Heart right ventricle (tissue), 16 donors: ENCODE results near the gene RAD54L. TPM values are rescaled to one million over a fixed set of nuclear protein-coding genes. Genes with fewer than 3 reads are reported as not detected.

ENCODE experiments used
- ATAC-seq, 8 donors: fragments of 200-7000 bp; cut with Tn5 transposase; one replicate each; pipeline ENCODE4 v1.9.1; 2020; ENCODE audit warnings: mild to moderate bottlenecking in 8 of 8, moderate library complexity in 8 of 8, moderate number of reproducible peaks in 1 of 8
- DNase-seq, 2 donors: peaks; one replicate each; pipeline ENCODE4 v3.0.0-alpha.2; 2020
- H3K27ac ChIP-seq, 10 donors: fragments of 200-600 bp; sonication (generic) in 2 of 10; one replicate each; pipeline versions ENCODE4 v1.5.0 to v1.8.0; 2020 to 2022; ENCODE audit warnings: mild to moderate bottlenecking in 3 of 10
- H3K27me3 ChIP-seq, 7 donors: fragments of 200-600 bp; one replicate each; pipeline ENCODE4 v1.8.0; 2021 to 2022; ENCODE audit warnings: mild to moderate bottlenecking in 2 of 7
- H3K36me3 ChIP-seq, 9 donors: fragments of 200-600 bp; sonication (generic) in 1 of 9; one replicate each; pipeline versions ENCODE4 v1.5.0 to v1.8.0; 2020 to 2022; ENCODE audit warnings: mild to moderate bottlenecking in 2 of 9
- H3K4me1 ChIP-seq, 9 donors: fragments of 200-600 bp; sonication (generic) in 1 of 9; one replicate each; pipeline versions ENCODE4 v1.5.0 to v1.8.0; 2020 to 2022; ENCODE audit warnings: mild to moderate bottlenecking in 4 of 9
- H3K4me3 ChIP-seq, 10 donors: fragments of 200-600 bp; sonication (generic) in 2 of 10; one replicate each; pipeline versions ENCODE4 v1.5.0 to v1.8.0; 2020 to 2022; ENCODE audit warnings: mild to moderate bottlenecking in 7 of 10, moderate library complexity in 2 of 10
- H3K9me3 ChIP-seq, 11 donors: fragments of 200-600 bp in 10 of 11; sonication (generic) in 2 of 11; one replicate each; pipeline versions ENCODE4 v1.5.0 to v1.8.0; 2013 to 2022; ENCODE audit warnings: mild to moderate bottlenecking in 2 of 11, control low read depth in 1 of 11, moderate library complexity in 1 of 11
- WGBS, 2 donors: extraction: QIAGEN DNeasy Blood & Tissue Kit; methylation state at CpG; one replicate each; pipeline ENCODE4 v1.1.7; 2013; ENCODE audit warnings: inconsistent platforms in 1 of 2; 5-methylcytosine and 5-hydroxymethylcytosine counted together
- intact Hi-C, 10 donors: fragments of 100-400 bp; cut with DNase I; formaldehyde crosslinking; loops; one replicate each; pipeline versions ENCODE4 v1.11.1 to v1.14.2; 2022
- polyA plus RNA-seq, 2 donors: library from polyadenylated mRNA; stranded (reverse); fragments of 200-250 nt; gene quantifications; one replicate each; pipeline ENCODE4 v1.2.3, GENCODE V29; 2013
- total RNA-seq, 10 donors: library from RNA; stranded (reverse); fragmentation: NEBNext Ultra II Directional in 3 of 10; extraction: Animal tissue kit (Norgen Biotek cat#: 25700) in 3 of 10; gene quantifications; one replicate each; pipeline versions ENCODE4 v1.2.1 to v1.2.4, GENCODE V29; 2021 to 2023
- TF ChIP-seq, protein P1 (sequence below), 9 donors: fragments of 200-600 bp; sonication (generic) in 2 of 9; IDR thresholded peaks; one replicate each; pipeline versions ENCODE4 v1.5.0 to v1.8.0; 2021 to 2022; ENCODE audit warnings: antibody characterized with exemption in 9 of 9, mild to moderate bottlenecking in 5 of 9, moderate library complexity in 1 of 9
- donor health status: Arrhythmogenic right ventricular cardiomyopathy.
- donor health status: ischemic (EF 13 %, LVEDD 7.1; RV severe dilation, severe dysfunction).
- donor health status: healthy with polysubstance abuse.
- donor health status: DM: no; HTN: yes; CAD: no.
- donor health status: DM: no; HTN: no; CAD: no.
- donor health status: ischemic (EF 25% LVEDD 6.9; RV normal size, moderate dysfunction).
- donor health status: ischemic (EF 25% LVEDD 5.7; RV mildly dilated, moderate dysfunction).
- donor health status: healthy.
- donor health status: DM: yes; HTN: yes; CAD: no.
- donor health status: Ischemic cardiomyopathy.
- donor health status: ischemic (EF 35%, LVEDD 5.7; RV mildly dilated, moderate dysfunction).
- donor health status: nonischemic (EF 11% LVEDD 7.7; RV severe dilation, severe dysfunction).
- donor health status: DM: yes; HTN: yes; CAD: no.
- donor health status: PGD.
- donor health status: ischemic (EF 29% LVEDD 5.4; RV normal size, mild dysfunction).
- donor health status: nonischemic (EF 23%, LVEDD 6.1; RV moderate dilation, normal function).

The RAD54L gene
- total and polyA plus RNA-seq, 12 donors = 0.35 to 2.8 (median 0.68) TPM; not detected in 1

DNA sequence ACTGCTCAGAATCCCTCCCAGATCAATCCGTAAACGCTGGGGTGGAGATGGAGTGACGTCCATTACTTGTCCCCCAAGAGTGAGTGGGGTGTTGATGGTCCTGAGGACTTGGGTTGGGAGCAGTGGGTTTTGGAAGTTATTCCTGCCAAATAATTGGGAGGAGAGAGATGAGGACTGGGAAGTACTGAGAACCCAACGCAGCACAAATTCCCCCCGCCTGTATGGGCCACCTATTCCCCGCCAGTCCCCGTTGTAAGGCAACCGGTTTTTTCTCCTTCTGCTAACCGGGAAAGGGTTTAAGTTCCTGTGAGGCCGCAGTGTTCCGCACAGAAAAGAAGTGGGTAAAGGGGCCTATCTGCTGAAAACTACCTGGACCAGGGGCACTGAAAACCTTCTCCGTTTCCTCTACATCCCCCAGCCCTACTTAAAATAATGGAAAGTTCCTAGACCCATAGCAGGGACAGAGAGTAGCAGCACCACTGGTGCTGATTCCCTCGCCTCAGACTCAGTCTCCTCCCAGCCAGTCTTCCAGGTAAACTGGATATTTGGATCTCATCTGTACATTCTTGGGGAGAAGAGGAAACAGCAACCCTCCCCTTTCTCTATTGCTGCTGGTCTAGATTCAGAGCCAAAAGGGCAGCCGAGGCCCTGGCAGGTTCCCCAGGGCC, 43.7 kb upstream of the RAD54L start:
- peak in 7 of 8 donors; percentile 1 to 34 (median 17) for ATAC-seq
- DNase-seq = no peak
- intact Hi-C loops = no loop called here
- WGBS, 2 donors = 12 to 22% methylated on average over 14 of the region's 14 CpGs
- Histone ChIP-seq H3K9me3 (no peaks in the 10 kb centered on the region), H3K36me3 (peaks cover 0 to 16% (median 0%) of the 10 kb centered on the region in 9 donors), H3K4me1 (peaks cover 13 to 49% (median 43%) of the 10 kb centered on the region in 9 donors), H3K27me3 (no peaks in the 10 kb centered on the region), H3K4me3 (peak overlapping the region; percentile 70 to 99 (median 82)), H3K27ac (peak overlapping the region; percentile 50 to 95 (median 87))
- TF ChIP-seq, protein P1, sequence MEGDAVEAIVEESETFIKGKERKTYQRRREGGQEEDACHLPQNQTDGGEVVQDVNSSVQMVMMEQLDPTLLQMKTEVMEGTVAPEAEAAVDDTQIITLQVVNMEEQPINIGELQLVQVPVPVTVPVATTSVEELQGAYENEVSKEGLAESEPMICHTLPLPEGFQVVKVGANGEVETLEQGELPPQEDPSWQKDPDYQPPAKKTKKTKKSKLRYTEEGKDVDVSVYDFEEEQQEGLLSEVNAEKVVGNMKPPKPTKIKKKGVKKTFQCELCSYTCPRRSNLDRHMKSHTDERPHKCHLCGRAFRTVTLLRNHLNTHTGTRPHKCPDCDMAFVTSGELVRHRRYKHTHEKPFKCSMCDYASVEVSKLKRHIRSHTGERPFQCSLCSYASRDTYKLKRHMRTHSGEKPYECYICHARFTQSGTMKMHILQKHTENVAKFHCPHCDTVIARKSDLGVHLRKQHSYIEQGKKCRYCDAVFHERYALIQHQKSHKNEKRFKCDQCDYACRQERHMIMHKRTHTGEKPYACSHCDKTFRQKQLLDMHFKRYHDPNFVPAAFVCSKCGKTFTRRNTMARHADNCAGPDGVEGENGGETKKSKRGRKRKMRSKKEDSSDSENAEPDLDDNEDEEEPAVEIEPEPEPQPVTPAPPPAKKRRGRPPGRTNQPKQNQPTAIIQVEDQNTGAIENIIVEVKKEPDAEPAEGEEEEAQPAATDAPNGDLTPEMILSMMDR (IDR thresholded peaks at IDR 0.05) = no peak

DNA sequence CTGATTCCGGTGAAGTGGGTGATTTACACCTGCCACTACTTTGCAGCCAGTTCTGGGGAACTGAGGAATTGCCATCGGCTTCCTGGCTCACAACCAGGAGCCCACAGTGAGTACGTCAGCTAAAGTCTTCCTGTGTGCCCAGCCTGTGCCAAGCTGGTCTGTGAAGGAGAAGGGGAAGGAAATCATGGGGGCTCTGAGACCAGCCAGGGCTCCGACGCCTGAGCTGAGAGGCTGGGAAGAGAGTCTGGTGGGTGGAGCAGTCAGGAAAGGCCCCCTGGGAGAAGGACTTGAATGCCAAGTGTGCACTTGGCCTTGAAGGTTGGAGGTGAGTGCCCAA, 43.2 kb upstream of the RAD54L start:
- H3K36me3 ChIP-seq = peaks cover 0 to 20% (median 0%) of the 10 kb centered on the region in 9 donors
- DNase-seq (no peak), ATAC-seq (peak in 7 of 8 donors; percentile 23 to 53 (median 35))
- peaks cover 10 to 44% (median 38%) of the 10 kb centered on the region in 9 donors for H3K4me1 ChIP-seq
- H3K27ac ChIP-seq = peak overlapping the region; percentile 50 to 95 (median 87)
- intact Hi-C loops = no loop called here
- no peaks in the 10 kb centered on the region for H3K9me3 ChIP-seq
- H3K27me3 ChIP-seq = no peaks in the 10 kb centered on the region
- H3K4me3 ChIP-seq = peak overlapping the region; percentile 70 to 99 (median 82)
- TF ChIP-seq, protein P1 (IDR thresholded peaks at IDR 0.05) = no peak
- whole genome bisulfite sequencing, 2 donors = 15 to 20% methylated on average over 5 of the region's 5 CpGs

DNA sequence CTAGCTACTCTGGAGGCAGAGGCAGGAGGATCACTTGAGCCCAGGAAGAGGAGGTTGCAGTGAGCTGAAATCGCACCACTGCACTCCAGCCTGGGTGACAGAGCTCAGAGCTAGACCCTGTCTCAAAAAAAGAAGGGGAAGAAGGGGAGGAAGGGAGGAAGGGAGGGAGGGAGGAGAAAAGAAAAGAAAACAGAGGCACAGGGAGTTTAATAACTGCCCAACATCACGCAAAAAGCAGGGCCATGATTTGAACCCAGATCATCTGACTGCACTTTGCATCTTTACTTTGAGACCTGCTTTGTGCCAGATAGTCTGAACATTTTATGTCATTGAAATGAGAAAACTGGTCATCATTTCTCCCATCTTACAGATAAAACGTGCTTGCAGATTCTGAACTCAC, 42.4 kb upstream of the RAD54L start:
- ATAC-seq (no peak), DNase-seq (no peak)
- 69 to 70% methylated on average over 3 of the region's 3 CpGs for WGBS, 2 donors
- H3K9me3 ChIP-seq = no peaks in the 10 kb centered on the region
- peaks cover 10 to 44% (median 37%) of the 10 kb centered on the region in 9 donors for H3K4me1 ChIP-seq
- TF ChIP-seq, protein P1 (IDR thresholded peaks at IDR 0.05) = no peak
- peaks cover 0 to 22% (median 0%) of the 10 kb centered on the region in 9 donors for H3K36me3 ChIP-seq
- H3K27ac ChIP-seq = peak overlapping the region; percentile 58 to 95 (median 87)
- intact Hi-C loops = no loop called here
- peak overlapping the region in 3 of 10 donors; percentile 76 to 99 (median 78) for H3K4me3 ChIP-seq
- H3K27me3 ChIP-seq = no peaks in the 10 kb centered on the region

DNA sequence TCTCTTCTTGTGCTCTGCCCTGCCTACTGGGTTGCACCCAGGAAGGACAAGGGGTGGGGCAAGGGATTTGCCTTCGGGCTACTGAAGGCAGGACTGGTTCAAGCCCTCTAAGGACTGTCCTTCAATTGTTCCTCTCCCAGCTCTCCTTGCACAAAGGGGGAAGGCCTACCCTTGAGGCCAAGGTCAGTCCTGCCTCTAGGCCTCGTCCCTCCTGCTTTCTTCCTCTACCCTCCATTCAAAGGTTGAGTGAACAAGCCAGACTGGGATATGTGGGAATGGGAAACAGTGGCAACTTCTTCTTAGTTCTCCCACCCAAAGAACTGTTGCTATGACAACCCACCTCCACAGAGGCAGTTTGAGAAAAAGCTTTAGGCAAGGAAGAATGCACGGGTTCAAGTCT, 41.8 kb upstream of the RAD54L start:
- TF ChIP-seq, protein P1 (IDR thresholded peaks at IDR 0.05) = no peak
- WGBS, 2 donors = 28 to 41% methylated on average over 3 of the region's 3 CpGs
- peak in 7 of 8 donors; percentile 32 to 83 (median 65) for ATAC-seq
- intact Hi-C loops = no loop called here
- DNase-seq = peak in 1 of 2 donors; percentile 46
- peak overlapping the region; percentile 58 to 95 (median 87) for H3K27ac ChIP-seq
- H3K4me1 ChIP-seq = peaks cover 10 to 44% (median 37%) of the 10 kb centered on the region in 9 donors
- H3K4me3 ChIP-seq = no peak overlapping the region
- peaks cover 0 to 24% (median 0%) of the 10 kb centered on the region in 9 donors for H3K36me3 ChIP-seq
- no peaks in the 10 kb centered on the region for H3K9me3 ChIP-seq
- no peaks in the 10 kb centered on the region for H3K27me3 ChIP-seq
